Putamen (tissue), 1 donor: Measurements from ENCODE around the gene ALDH1A1.
"Not testable (repeated sequence)": the region's sequence is repeated elsewhere in the genome, so short reads cannot be mapped to it uniquely, and the experiment has no call there.

Experiments
- DNase-seq: peaks from one replicate; pipeline ENCODE4 v3.0.0-alpha.2; 2016; ENCODE audit warnings: low spot score

ALDH1A1 gene

GRCh38 chr9:72896439-72896838 is 56.4 kb downstream of the ALDH1A1 start:
- DNase-seq, result no peak

- DNase-seq, result no peak
Observed at GRCh38 chr9:72895122-72895521, 57.7 kb downstream of the ALDH1A1 start.

- no peak for DNase-seq
Observed at GRCh38 chr9:72894342-72894741, 58.5 kb downstream of the ALDH1A1 start.

- DNase-seq, result no peak
Observed at GRCh38 chr9:72893437-72893836, 59.4 kb downstream of the ALDH1A1 start.

GRCh38 chr9:72891043-72891442 is 61.8 kb downstream of the ALDH1A1 start:
- DNase-seq, result no peak

GRCh38 chr9:72888943-72889342 is 63.9 kb downstream of the ALDH1A1 start:
- DNase-seq, result no peak

- DNase-seq, result no peak
Observed at GRCh38 chr9:72888067-72888466, 64.8 kb downstream of the ALDH1A1 start.

GRCh38 chr9:72886386-72886785 is 66.5 kb downstream of the ALDH1A1 start:
- no peak for DNase-seq

- no peak for DNase-seq
Observed at GRCh38 chr9:72884508-72884907, 68.3 kb downstream of the ALDH1A1 start.

GRCh38 chr9:72883875-72884274 is 69.0 kb downstream of the ALDH1A1 start:
- no peak for DNase-seq

- no peak for DNase-seq
Observed at GRCh38 chr9:72882117-72882775, 70.6 kb downstream of the ALDH1A1 start.

GRCh38 chr9:72880821-72881220 is 72.0 kb downstream of the ALDH1A1 start:
- DNase-seq, result no peak

GRCh38 chr9:72875221-72875620 is 77.6 kb downstream of the ALDH1A1 start:
- DNase-seq, result no peak

- no peak for DNase-seq
Observed at GRCh38 chr9:72874344-72874743, 78.5 kb downstream of the ALDH1A1 start.

- no peak for DNase-seq
Observed at GRCh38 chr9:72873456-72873855, 79.4 kb downstream of the ALDH1A1 start.

- DNase-seq, result no peak
Observed at GRCh38 chr9:72872718-72873117, 80.1 kb downstream of the ALDH1A1 start.

- DNase-seq, result no peak
Observed at GRCh38 chr9:72871685-72872084, 81.2 kb downstream of the ALDH1A1 start.

- no peak for DNase-seq
Observed at GRCh38 chr9:72864327-72864726, 88.5 kb downstream of the ALDH1A1 start.

GRCh38 chr9:72863456-72864094 is 89.3 kb downstream of the ALDH1A1 start:
- no peak for DNase-seq

- not testable (repeated sequence) for DNase-seq
Observed at GRCh38 chr9:72862788-72863187, 90.1 kb downstream of the ALDH1A1 start.

- DNase-seq, result no peak
Observed at GRCh38 chr9:72858089-72858912, 94.6 kb downstream of the ALDH1A1 start.

- DNase-seq, result no peak
Observed at GRCh38 chr9:72857624-72857996, 95.2 kb downstream of the ALDH1A1 start.

GRCh38 chr9:72856972-72857623 is 95.8 kb downstream of the ALDH1A1 start:
- peak; percentile 63 for DNase-seq
